ENCODE data around the gene CHGA. TPM values are rescaled to one million over a fixed set of nuclear protein-coding genes. Genes with fewer than 3 reads are reported as not detected.

The CHGA gene
- total and polyA plus RNA-seq, 2 experiments from 2014 or later: 40.5 to 61.3 TPM

GRCh38 chr14:92937051-92937937 lies 14.3 kb downstream of the CHGA start:
- Histone ChIP-seq H3K79me2 (no peaks in the 10 kb centered on the region), H3K9me2 (replicated peaks; ENCODE audit: insufficient read depth) (no peaks in the 10 kb centered on the region), H4K20me1 (ENCODE audit: insufficient read depth, poor library complexity, severe bottlenecking) (no peaks in the 10 kb centered on the region), H2AFZ (no peak overlapping the region), H3K4me3 (no peak overlapping the region), H3K36me3 (replicated peaks; ENCODE audit: insufficient read depth, low read depth) (no peaks in the 10 kb centered on the region), H3K27ac (no peak overlapping the region), H3K9me3 (ENCODE audit: low read depth) (no peaks in the 10 kb centered on the region), H3K4me2 (no peak overlapping the region), H3K27me3 (no peaks in the 10 kb centered on the region), H3K4me1 (ENCODE audit: insufficient read depth) (no peaks in the 10 kb centered on the region)
- DNase-seq (ENCODE audit: low spot score): no peak
- 91% methylated on average over 16 of the region's 16 CpGs for WGBS (ENCODE audit: low lambda C conversion rate, missing lambda C conversion rate)
- TF ChIP-seq CTCF (IDR thresholded peaks at IDR 0.05; ENCODE audit: poor library complexity): no peak
- no peak for TF ChIP-seq EZH2phosphoT487 (IDR thresholded peaks at IDR 0.05; ENCODE audit: low read depth, severe bottlenecking, unreplicated experiment)
- TF ChIP-seq EZH2 (IDR thresholded peaks at IDR 0.05; ENCODE audit: borderline replicate concordance): no peak

GRCh38 chr14:92938235-92938875 lies 15.4 kb downstream of the CHGA start:
- Histone ChIP-seq H4K20me1 (ENCODE audit: insufficient read depth, poor library complexity, severe bottlenecking) (no peaks in the 10 kb centered on the region), H3K27me3 (no peaks in the 10 kb centered on the region), H3K4me1 (ENCODE audit: insufficient read depth) (no peaks in the 10 kb centered on the region), H3K79me2 (no peaks in the 10 kb centered on the region), H3K9me2 (replicated peaks; ENCODE audit: insufficient read depth) (no peaks in the 10 kb centered on the region), H3K27ac (no peak overlapping the region), H3K36me3 (replicated peaks; ENCODE audit: insufficient read depth, low read depth) (no peaks in the 10 kb centered on the region), H3K9me3 (ENCODE audit: low read depth) (no peaks in the 10 kb centered on the region), H3K4me3 (no peak overlapping the region), H2AFZ (no peak overlapping the region), H3K4me2 (no peak overlapping the region)
- TF ChIP-seq EZH2 (IDR thresholded peaks at IDR 0.05; ENCODE audit: borderline replicate concordance) (no peak), EZH2phosphoT487 (IDR thresholded peaks at IDR 0.05; ENCODE audit: low read depth, severe bottlenecking, unreplicated experiment) (no peak), CTCF (IDR thresholded peaks at IDR 0.05; ENCODE audit: poor library complexity) (no peak)
- 92% methylated on average over 7 of the region's 9 CpGs for WGBS (ENCODE audit: low lambda C conversion rate, missing lambda C conversion rate)
- no peak for DNase-seq (ENCODE audit: low spot score)

GRCh38 chr14:92938890-92939671 lies 16.1 kb downstream of the CHGA start:
- Histone ChIP-seq H3K27ac (no peak overlapping the region), H3K4me3 (no peak overlapping the region), H4K20me1 (ENCODE audit: insufficient read depth, poor library complexity, severe bottlenecking) (no peaks in the 10 kb centered on the region), H3K36me3 (replicated peaks; ENCODE audit: insufficient read depth, low read depth) (no peaks in the 10 kb centered on the region), H3K27me3 (no peaks in the 10 kb centered on the region), H3K9me2 (replicated peaks; ENCODE audit: insufficient read depth) (no peaks in the 10 kb centered on the region), H3K4me1 (ENCODE audit: insufficient read depth) (no peaks in the 10 kb centered on the region), H3K4me2 (no peak overlapping the region), H3K79me2 (no peaks in the 10 kb centered on the region), H3K9me3 (ENCODE audit: low read depth) (no peaks in the 10 kb centered on the region), H2AFZ (no peak overlapping the region)
- 94% methylated on average over 23 of the region's 27 CpGs for WGBS (ENCODE audit: low lambda C conversion rate, missing lambda C conversion rate)
- no peak for DNase-seq (ENCODE audit: low spot score)
- TF ChIP-seq EZH2phosphoT487 (IDR thresholded peaks at IDR 0.05; ENCODE audit: low read depth, severe bottlenecking, unreplicated experiment) (no peak), CTCF (IDR thresholded peaks at IDR 0.05; ENCODE audit: poor library complexity) (no peak), EZH2 (IDR thresholded peaks at IDR 0.05; ENCODE audit: borderline replicate concordance) (no peak)

Data from hepatocyte (in vitro differentiated cells).